Left forelimb (tissue), 1 donor: ENCODE results near the gene PRM1.

Experiments used
- DNase-seq: peaks from one replicate; pipeline ENCODE4 v3.0.0-alpha.2; 2018; ENCODE audit warnings: low spot score

PRM1 gene

GRCh38 chr16:11272921-11273720, 8.0 kb downstream of the PRM1 start, which contains the start of gene PRM3:
TSS of gene PRM3 (minus strand) at chr16:11273629. CDS start at chr16:11273595, 34 bp downstream.
- no peak for DNase-seq

GRCh38 chr16:11272484-11272883, 8.6 kb downstream of the PRM1 start:
- no peak for DNase-seq

- DNase-seq = no peak
Observed at GRCh38 chr16:11271610-11272009, 9.5 kb downstream of the PRM1 start.

GRCh38 chr16:11270602-11271162, 10.4 kb downstream of the PRM1 start:
- no peak for DNase-seq

GRCh38 chr16:11268921-11269375, 12.2 kb downstream of the PRM1 start, which contains the start of gene TNP2:
TSS of gene TNP2 (minus strand) at chr16:11269325. CDS start at chr16:11269262, 63 bp downstream.
- no peak for DNase-seq

GRCh38 chr16:11265124-11265523, 16.0 kb downstream of the PRM1 start:
- DNase-seq = no peak

GRCh38 chr16:11264155-11264832, 16.8 kb downstream of the PRM1 start:
- no peak for DNase-seq

- no peak for DNase-seq
Observed at GRCh38 chr16:11263737-11264136, 17.4 kb downstream of the PRM1 start.

GRCh38 chr16:11262915-11263314, 18.2 kb downstream of the PRM1 start:
- no peak for DNase-seq

GRCh38 chr16:11260596-11260966, 20.5 kb downstream of the PRM1 start:
- DNase-seq = no peak

GRCh38 chr16:11259655-11260595, 21.2 kb downstream of the PRM1 start:
- DNase-seq = no peak

- no peak for DNase-seq
Observed at GRCh38 chr16:11258553-11259492, 22.3 kb downstream of the PRM1 start.

- peak; percentile 78 for DNase-seq
Observed at GRCh38 chr16:11257131-11257938, 23.8 kb downstream of the PRM1 start.

- no peak for DNase-seq
Observed at GRCh38 chr16:11256661-11257130, 24.4 kb downstream of the PRM1 start.

- peak; percentile 95 for DNase-seq
Observed at GRCh38 chr16:11255737-11256660, 25.1 kb downstream of the PRM1 start, which contains the start of gene SOCS1. TSS of gene SOCS1 (minus strand) at chr16:11256204. CDS start at chr16:11255478, 726 bp downstream.

- no peak for DNase-seq
Observed at GRCh38 chr16:11254913-11255736, 26.0 kb downstream of the PRM1 start.
